ENCODE measurements around the gene LEO1. TPM values are rescaled to one million over a fixed set of nuclear protein-coding genes. Genes with fewer than 3 reads are reported as not detected.

Gene LEO1
- total and polyA plus RNA-seq, 2 of the 13 experiments (the other 11 are each of a cell fraction or from before 2014, with no cell fraction given) = 17.0 to 60.3 TPM

DNA sequence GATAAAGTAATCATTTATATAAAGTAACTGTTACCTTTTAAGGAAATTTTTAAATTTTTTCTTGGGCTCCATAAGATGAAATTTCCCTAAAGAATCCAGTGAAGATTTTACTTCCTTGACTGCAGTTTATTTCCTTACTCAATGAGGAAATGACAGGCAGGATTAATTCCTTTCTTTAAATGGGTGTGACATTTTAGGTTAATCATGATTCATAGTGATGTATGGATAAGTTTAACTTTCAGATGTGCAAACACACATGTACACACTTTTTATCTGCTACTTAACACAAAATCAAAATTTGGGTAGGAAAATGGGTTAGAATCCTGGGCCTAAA, 11.2 kb upstream of the LEO1 start:
- peaks cover 35% of the 10 kb centered on the region for H3K4me1 ChIP-seq (ENCODE audit: insufficient read depth, low read length)
- H3K9ac ChIP-seq (ENCODE audit: insufficient read depth, low read depth, low read length) = no peak overlapping the region
- H3K4me2 ChIP-seq (ENCODE audit: low read depth, low read length) = no peak overlapping the region
- in situ Hi-C loops (cut with HindIII; ENCODE audit: extremely low pct_ligation_motif_present, low pct_unique_long_range_greater_than_20kb) (loop anchor here (5.0 kb wide), 2 partner anchors 95 to 160 kb away; no protein-coding TSS in a partner anchor), intact Hi-C loops (cut with micrococcal nuclease; ENCODE audit: unreplicated experiment) (loop anchor here (1.0 to 5.0 kb wide), 5 partner anchors 38 to 245 kb away; no protein-coding TSS in a partner anchor)
- no peaks in the 10 kb centered on the region for H3K79me2 ChIP-seq (ENCODE audit: insufficient read depth, low read length)
- FAIRE-seq (no peak), DNase-seq (ENCODE audit: low spot score) (no peak), ATAC-seq (no peak)
- H3K27ac ChIP-seq (ENCODE audit: extremely low read length, insufficient read depth, low read length) = no peak overlapping the region
- H3K9me3 ChIP-seq (ENCODE audit: low read length) = no peaks in the 10 kb centered on the region
- CTCF ChIA-PET (ENCODE audit: low intra/inter-chr PET ratio, low total read pairs) = interaction anchor here (1.0 to 1.7 kb wide), 3 partner anchors 10 to 96 kb away, joined by 3 to 6 read pairs (median 5); no protein-coding TSS in a partner anchor
- H2AFZ ChIP-seq (ENCODE audit: low read length) = no peak overlapping the region
- no peak overlapping the region for H3K4me3 ChIP-seq (replicated peaks in 1 of 3; ENCODE audit: insufficient read depth in 1 of 3, low read depth in 2 of 3, low read length in 3 of 3)
- POLR2A ChIA-PET = no interaction called here
- H3K36me3 ChIP-seq (replicated peaks in 1 of 2; ENCODE audit: control insufficient read depth in 1 of 2, insufficient read depth in 2 of 2, low read length in 2 of 2) = no peaks in the 10 kb centered on the region
- no peaks in the 10 kb centered on the region for H3K27me3 ChIP-seq (ENCODE audit: control insufficient read depth in 1 of 2, insufficient read depth in 2 of 2, low read length in 2 of 2)
- no peaks in the 10 kb centered on the region for H4K20me1 ChIP-seq (ENCODE audit: insufficient read depth, low read length)
- BruUV-seq (replicated peaks) = no TSS peak
- no peak for TF ChIP-seq ZNF382 (CRISPR knock-in tag; IDR thresholded peaks at IDR 0.05; ENCODE audit: borderline replicate concordance)
- TF ChIP-seq, protein P1, sequence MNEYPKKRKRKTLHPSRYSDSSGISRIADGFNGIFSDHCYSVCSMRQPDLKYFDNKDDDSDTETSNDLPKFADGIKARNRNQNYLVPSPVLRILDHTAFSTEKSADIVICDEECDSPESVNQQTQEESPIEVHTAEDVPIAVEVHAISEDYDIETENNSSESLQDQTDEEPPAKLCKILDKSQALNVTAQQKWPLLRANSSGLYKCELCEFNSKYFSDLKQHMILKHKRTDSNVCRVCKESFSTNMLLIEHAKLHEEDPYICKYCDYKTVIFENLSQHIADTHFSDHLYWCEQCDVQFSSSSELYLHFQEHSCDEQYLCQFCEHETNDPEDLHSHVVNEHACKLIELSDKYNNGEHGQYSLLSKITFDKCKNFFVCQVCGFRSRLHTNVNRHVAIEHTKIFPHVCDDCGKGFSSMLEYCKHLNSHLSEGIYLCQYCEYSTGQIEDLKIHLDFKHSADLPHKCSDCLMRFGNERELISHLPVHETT (CRISPR knock-in tag; conservative IDR thresholded peaks at IDR 0.05) = no peak
- TF ChIP-seq, protein P2, sequence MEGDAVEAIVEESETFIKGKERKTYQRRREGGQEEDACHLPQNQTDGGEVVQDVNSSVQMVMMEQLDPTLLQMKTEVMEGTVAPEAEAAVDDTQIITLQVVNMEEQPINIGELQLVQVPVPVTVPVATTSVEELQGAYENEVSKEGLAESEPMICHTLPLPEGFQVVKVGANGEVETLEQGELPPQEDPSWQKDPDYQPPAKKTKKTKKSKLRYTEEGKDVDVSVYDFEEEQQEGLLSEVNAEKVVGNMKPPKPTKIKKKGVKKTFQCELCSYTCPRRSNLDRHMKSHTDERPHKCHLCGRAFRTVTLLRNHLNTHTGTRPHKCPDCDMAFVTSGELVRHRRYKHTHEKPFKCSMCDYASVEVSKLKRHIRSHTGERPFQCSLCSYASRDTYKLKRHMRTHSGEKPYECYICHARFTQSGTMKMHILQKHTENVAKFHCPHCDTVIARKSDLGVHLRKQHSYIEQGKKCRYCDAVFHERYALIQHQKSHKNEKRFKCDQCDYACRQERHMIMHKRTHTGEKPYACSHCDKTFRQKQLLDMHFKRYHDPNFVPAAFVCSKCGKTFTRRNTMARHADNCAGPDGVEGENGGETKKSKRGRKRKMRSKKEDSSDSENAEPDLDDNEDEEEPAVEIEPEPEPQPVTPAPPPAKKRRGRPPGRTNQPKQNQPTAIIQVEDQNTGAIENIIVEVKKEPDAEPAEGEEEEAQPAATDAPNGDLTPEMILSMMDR (CRISPR knock-in tag; IDR thresholded peaks at IDR 0.05) = no peak
- TF ChIP-seq ZNF143 (CRISPR knock-in tag; IDR thresholded peaks at IDR 0.05) = no peak
- TF ChIP-seq, protein P3, sequence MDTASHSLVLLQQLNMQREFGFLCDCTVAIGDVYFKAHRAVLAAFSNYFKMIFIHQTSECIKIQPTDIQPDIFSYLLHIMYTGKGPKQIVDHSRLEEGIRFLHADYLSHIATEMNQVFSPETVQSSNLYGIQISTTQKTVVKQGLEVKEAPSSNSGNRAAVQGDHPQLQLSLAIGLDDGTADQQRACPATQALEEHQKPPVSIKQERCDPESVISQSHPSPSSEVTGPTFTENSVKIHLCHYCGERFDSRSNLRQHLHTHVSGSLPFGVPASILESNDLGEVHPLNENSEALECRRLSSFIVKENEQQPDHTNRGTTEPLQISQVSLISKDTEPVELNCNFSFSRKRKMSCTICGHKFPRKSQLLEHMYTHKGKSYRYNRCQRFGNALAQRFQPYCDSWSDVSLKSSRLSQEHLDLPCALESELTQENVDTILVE (CRISPR knock-in tag; IDR thresholded peaks at IDR 0.05) = no peak
- TF ChIP-seq ZNF564 (CRISPR knock-in tag; IDR thresholded peaks at IDR 0.05) = no peak
- no peak for TF ChIP-seq ZNF263 (CRISPR knock-in tag; IDR thresholded peaks at IDR 0.05)
- TF ChIP-seq TBX3 (IDR thresholded peaks at IDR 0.05; ENCODE audit: borderline replicate concordance) = no peak
- TF ChIP-seq, protein P4, sequence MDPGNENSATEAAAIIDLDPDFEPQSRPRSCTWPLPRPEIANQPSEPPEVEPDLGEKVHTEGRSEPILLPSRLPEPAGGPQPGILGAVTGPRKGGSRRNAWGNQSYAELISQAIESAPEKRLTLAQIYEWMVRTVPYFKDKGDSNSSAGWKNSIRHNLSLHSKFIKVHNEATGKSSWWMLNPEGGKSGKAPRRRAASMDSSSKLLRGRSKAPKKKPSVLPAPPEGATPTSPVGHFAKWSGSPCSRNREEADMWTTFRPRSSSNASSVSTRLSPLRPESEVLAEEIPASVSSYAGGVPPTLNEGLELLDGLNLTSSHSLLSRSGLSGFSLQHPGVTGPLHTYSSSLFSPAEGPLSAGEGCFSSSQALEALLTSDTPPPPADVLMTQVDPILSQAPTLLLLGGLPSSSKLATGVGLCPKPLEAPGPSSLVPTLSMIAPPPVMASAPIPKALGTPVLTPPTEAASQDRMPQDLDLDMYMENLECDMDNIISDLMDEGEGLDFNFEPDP (CRISPR knock-in tag; conservative IDR thresholded peaks at IDR 0.05) = no peak
- TF ChIP-seq SCMH1 (CRISPR knock-in tag; IDR thresholded peaks at IDR 0.05; ENCODE audit: borderline replicate concordance) = no peak
- TF ChIP-seq PHF20 (CRISPR knock-in tag; IDR thresholded peaks at IDR 0.05) = no peak
- TF ChIP-seq, protein P5, sequence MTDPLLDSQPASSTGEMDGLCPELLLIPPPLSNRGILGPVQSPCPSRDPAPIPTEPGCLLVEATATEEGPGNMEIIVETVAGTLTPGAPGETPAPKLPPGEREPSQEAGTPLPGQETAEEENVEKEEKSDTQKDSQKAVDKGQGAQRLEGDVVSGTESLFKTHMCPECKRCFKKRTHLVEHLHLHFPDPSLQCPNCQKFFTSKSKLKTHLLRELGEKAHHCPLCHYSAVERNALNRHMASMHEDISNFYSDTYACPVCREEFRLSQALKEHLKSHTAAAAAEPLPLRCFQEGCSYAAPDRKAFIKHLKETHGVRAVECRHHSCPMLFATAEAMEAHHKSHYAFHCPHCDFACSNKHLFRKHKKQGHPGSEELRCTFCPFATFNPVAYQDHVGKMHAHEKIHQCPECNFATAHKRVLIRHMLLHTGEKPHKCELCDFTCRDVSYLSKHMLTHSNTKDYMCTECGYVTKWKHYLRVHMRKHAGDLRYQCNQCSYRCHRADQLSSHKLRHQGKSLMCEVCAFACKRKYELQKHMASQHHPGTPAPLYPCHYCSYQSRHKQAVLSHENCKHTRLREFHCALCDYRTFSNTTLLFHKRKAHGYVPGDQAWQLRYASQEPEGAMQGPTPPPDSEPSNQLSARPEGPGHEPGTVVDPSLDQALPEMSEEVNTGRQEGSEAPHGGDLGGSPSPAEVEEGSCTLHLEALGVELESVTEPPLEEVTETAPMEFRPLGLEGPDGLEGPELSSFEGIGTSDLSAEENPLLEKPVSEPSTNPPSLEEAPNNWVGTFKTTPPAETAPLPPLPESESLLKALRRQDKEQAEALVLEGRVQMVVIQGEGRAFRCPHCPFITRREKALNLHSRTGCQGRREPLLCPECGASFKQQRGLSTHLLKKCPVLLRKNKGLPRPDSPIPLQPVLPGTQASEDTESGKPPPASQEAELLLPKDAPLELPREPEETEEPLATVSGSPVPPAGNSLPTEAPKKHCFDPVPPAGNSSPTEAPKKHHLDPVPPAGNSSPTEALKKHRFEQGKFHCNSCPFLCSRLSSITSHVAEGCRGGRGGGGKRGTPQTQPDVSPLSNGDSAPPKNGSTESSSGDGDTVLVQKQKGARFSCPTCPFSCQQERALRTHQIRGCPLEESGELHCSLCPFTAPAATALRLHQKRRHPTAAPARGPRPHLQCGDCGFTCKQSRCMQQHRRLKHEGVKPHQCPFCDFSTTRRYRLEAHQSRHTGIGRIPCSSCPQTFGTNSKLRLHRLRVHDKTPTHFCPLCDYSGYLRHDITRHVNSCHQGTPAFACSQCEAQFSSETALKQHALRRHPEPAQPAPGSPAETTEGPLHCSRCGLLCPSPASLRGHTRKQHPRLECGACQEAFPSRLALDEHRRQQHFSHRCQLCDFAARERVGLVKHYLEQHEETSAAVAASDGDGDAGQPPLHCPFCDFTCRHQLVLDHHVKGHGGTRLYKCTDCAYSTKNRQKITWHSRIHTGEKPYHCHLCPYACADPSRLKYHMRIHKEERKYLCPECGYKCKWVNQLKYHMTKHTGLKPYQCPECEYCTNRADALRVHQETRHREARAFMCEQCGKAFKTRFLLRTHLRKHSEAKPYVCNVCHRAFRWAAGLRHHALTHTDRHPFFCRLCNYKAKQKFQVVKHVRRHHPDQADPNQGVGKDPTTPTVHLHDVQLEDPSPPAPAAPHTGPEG (CRISPR knock-in tag; IDR thresholded peaks at IDR 0.05) = no peak
- no peak for TF ChIP-seq ZEB1 (IDR thresholded peaks at IDR 0.05; ENCODE audit: insufficient replicate concordance, low read depth)
- no peak for TF ChIP-seq DMAP1 (CRISPR knock-in tag; IDR thresholded peaks at IDR 0.05)

Data from HepG2 (cell line).